HG03520 (cell line): ENCODE measurements around the gene ADARB1.

Experiments used
- ATAC-seq: cut with Tn5 transposase; IDR thresholded peaks from one replicate; pipeline ENCODE4 v1.9.1; 2021; ENCODE audit warnings: mild to moderate bottlenecking, moderate library complexity; ENCODE audit not compliant: unreplicated experiment

The ADARB1 gene

GRCh38 chr21:45190013-45190412, 115.6 kb downstream of the ADARB1 start:
- no peak for ATAC-seq

GRCh38 chr21:45192332-45192731, 118.0 kb downstream of the ADARB1 start:
- no peak for ATAC-seq

GRCh38 chr21:45196620-45197019, 122.2 kb downstream of the ADARB1 start:
- ATAC-seq, result no peak

- ATAC-seq, result no peak
Measured at GRCh38 chr21:45199201-45199600, 124.8 kb downstream of the ADARB1 start.

GRCh38 chr21:45200031-45200430, 125.7 kb downstream of the ADARB1 start:
- no peak for ATAC-seq

- ATAC-seq, result no peak
Measured at GRCh38 chr21:45200581-45201296, 126.4 kb downstream of the ADARB1 start.

- no peak for ATAC-seq
Measured at GRCh38 chr21:45202344-45202743, 128.0 kb downstream of the ADARB1 start.

- ATAC-seq, result no peak
Measured at GRCh38 chr21:45202889-45203288, 128.5 kb downstream of the ADARB1 start.

- ATAC-seq, result no peak
Measured at GRCh38 chr21:45203983-45204382, 129.6 kb downstream of the ADARB1 start.

GRCh38 chr21:45204395-45204794, 130.0 kb downstream of the ADARB1 start:
- no peak for ATAC-seq

GRCh38 chr21:45207839-45208626, 133.7 kb downstream of the ADARB1 start:
- ATAC-seq, result no peak

GRCh38 chr21:45208627-45208951, 134.2 kb downstream of the ADARB1 start:
- ATAC-seq, result no peak

GRCh38 chr21:45209046-45209445, 134.7 kb downstream of the ADARB1 start:
- no peak for ATAC-seq

GRCh38 chr21:45209685-45210284, 135.4 kb downstream of the ADARB1 start:
- no peak for ATAC-seq

- ATAC-seq, result no peak
Measured at GRCh38 chr21:45210461-45210983, 136.1 kb downstream of the ADARB1 start.

GRCh38 chr21:45211661-45212060, 137.3 kb downstream of the ADARB1 start:
- ATAC-seq, result no peak

- no peak for ATAC-seq
Measured at GRCh38 chr21:45213392-45213791, 139.0 kb downstream of the ADARB1 start.

- ATAC-seq, result no peak
Measured at GRCh38 chr21:45215213-45215612, 140.8 kb downstream of the ADARB1 start.

GRCh38 chr21:45217010-45217409, 142.6 kb downstream of the ADARB1 start:
- ATAC-seq, result no peak

- ATAC-seq, result no peak
Measured at GRCh38 chr21:45219517-45219916, 145.1 kb downstream of the ADARB1 start.

- no peak for ATAC-seq
Measured at GRCh38 chr21:45220071-45220481, 145.7 kb downstream of the ADARB1 start.
